ENCODE results near the gene PSME1.
A peak's percentile ranks its signal among the peaks of the same experiment; 100 is the strongest.
"Not testable (repeated sequence)": the region's sequence is repeated elsewhere in the genome, so short reads cannot be mapped to it uniquely, and the experiment has no call there.

Gene PSME1

DNA sequence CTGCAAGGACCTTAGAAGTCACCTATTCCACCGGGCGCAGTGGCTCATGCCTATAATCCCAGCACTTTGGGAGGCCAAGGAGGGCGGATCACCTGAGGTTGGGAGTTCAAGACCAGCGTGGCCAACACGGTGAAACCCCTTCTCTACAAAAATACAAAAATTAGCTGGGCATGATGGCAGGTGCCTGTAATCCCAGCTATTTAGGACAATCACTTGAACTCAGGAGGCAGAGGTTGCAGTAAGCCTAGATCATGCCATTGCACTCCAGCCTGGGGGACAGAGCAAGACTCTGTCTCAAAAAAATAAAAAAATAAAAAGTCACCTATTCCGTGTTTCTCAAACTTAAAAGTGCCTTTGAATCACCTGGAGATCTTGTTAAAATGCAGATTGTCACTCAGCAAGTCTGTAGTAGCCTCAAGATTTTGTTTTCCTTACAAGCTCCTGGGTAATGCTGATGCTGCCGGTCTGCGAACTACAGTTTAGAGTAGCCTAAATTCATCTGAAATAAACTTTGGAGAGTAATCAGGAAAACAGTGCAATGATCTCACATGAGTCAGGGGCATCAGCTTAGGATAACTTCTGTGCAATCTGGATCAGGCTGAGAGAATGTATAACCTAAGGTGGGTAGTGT, 30.3 kb upstream of the PSME1 start:
- not testable (repeated sequence) for DNase-seq (ENCODE audit: low spot score)

- DNase-seq (ENCODE audit: low spot score): no peak
Measured at GRCh38 chr14:24106672-24107271, 29.2 kb upstream of the PSME1 start.

GRCh38 chr14:24108336-24108874, 27.6 kb upstream of the PSME1 start:
- no peak for DNase-seq (ENCODE audit: low spot score)

DNA sequence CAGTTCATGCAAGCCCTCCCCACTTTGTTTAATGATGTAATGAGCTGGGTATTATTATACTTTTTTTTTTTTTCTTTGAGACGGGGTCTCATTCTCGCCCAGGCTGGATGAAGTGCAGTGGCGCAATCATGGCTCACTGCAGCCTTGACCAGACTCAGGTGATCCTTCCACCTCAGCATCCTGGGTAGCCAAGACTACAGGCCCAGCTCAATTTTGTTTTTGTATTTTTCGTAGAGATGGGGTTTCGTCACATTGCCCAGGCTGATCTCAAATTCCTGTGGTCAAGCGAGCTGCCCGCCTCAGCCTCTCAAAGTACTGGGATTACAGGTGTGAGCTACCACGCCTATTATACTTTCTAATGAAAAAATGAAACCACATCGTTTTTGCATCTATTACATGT, 25.9 kb upstream of the PSME1 start:
- no peak for DNase-seq (ENCODE audit: low spot score)

DNA sequence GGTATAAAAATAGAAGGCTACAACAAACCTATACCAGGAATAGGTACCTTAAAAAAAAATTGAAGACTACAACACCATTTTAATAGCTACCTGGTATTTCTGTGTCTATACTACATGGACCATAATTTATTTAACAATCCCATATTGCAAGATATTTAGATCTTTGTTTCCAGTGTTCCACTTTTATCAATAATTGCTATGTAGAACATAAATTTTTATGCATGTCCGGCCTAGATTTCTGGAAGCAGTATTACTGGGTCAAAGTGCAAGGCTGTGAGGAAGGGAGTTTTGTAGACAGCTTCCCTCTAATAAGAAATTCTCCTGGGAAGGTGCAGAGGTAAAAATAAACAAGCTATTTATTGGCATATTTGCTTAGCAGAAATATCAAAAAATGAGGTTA, 25.5 kb upstream of the PSME1 start:
- no peak for DNase-seq (ENCODE audit: low spot score)

GRCh38 chr14:24113379-24113800, 22.6 kb upstream of the PSME1 start:
- no peak for DNase-seq (ENCODE audit: low spot score)

DNA sequence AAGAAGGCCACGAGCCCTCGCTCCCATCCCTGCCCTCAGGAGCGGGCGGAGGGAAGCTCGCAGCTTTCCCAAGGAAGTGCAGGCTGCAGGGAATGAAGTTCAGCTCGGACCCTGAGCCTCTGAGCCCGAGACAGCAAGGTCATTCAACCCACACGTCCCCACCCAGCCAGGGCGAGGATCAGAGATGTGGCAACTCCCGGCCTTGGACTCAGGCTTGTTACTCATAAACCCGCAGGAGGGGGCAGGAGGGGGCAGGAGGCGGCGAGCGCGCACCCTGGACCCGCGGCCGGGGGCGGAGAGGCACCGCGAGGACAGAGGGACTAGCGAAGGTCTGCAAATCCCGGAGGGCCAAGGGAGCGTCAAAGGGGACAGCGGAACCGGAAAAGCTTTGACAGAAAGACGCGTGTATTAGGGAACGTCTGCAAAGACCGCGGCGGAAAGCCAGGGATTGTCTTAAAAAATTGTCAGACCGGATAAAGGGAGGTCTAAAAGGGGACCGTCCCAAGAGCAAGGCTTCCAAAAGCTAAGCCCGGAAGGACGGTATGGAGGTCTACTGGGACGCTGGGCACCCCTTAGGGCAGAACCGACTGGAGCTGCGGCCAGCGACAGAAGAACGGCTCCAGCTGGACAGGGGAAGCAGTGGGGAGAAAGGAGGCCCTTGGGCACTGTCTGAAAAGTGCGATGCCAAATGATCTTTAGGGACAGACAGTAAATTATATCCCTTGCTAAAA, 22.0 kb upstream of the PSME1 start:
- DNase-seq (ENCODE audit: low spot score): peak; percentile 85

DNA sequence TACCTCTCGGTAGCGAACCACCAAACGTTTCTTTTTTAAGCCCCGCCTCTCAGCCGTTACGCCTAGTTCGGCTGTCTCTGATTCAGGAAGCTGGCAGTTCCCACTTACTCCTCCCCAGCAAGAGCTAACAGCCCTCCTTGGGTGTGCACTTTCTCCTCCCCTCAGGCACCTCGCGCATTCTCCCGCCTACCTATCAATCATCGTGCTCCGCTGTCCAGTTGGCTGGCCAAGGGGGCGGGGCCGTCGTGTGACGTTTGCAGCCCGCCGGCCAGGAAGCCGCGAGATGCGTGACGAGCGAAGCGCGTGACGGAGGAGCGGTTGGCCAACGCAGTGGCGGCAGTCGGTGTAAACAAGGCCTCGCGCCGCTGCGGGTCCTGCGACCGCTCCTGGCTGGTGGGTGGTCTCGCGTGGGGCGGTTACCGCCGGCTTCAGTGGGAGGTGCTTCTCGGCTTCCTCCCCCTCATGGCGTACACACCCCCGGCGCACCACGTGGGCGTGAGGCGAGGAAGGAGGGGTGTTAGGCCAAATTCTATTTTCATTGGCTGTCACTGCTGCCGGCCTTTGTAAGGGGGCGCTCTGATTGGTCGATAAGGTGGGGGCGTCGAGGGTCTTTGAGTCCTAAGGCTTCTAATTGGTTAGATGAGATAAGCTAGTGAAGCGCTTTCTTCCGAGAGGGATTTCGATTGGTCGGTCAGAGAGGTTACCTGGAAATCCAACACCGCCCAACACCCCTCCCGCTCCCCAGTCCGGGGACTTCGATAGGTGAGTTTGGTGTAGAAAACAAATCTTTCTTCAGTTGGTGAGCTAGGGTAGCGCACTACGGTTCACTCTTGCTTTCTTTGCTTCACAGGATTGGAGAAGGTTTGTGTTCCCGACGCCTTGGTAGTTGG, 21.2 kb upstream of the PSME1 start, which contains the start of the genes DCAF11 and NRL:
Gene DCAF11, plus strand, starts transcription at position 246 of the 890 bp plus-strand sequence. CDS start 818 bp downstream, outside the sequence.
Gene NRL, minus strand, starts transcription at position 418 of the 890 bp plus-strand sequence. CDS start 32,101 bp downstream, outside the sequence.
- DNase-seq (ENCODE audit: low spot score): peak; percentile 95

- no peak for DNase-seq (ENCODE audit: low spot score)
Measured at GRCh38 chr14:24115422-24116127, 20.4 kb upstream of the PSME1 start.

GRCh38 chr14:24116128-24116814, 19.7 kb upstream of the PSME1 start:
- no peak for DNase-seq (ENCODE audit: low spot score)

DNA sequence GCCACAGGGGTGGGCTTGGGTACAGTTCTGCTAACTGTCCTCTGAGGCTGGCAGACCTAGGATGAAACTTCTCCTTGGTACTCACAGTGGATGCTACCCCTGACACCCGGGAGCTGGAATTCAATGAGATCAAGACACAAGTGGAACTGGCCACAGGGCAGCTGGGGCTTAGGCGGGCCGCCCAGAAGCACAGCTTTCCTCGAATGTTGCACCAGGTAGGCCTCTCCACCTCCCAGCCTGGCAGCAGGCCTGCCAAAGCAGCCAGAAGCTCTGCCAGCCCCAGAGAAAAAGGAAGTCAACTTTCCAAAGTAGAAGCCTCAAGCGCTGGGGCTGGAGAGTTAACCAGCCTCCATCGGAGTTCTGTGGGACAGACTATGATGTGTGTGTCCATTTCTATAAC, 18.8 kb upstream of the PSME1 start:
- DNase-seq (ENCODE audit: low spot score): no peak

DNA sequence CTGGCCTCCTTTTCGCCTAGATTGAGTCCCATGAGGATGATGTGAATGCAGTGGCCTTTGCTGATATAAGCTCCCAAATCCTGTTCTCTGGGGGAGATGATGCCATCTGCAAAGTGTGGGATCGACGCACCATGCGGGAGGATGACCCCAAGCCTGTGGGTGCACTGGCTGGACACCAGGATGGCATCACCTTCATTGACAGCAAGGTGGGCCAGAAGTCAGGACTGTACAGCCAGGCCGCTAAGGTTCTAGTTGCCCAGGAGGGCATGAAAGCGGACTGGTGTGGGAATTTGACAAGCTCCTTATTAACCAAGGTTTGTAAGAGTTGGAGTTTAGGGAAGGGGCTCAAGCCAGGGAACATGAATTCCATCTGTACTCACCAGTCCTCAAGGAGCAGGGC, 16.3 kb upstream of the PSME1 start:
- no peak for DNase-seq (ENCODE audit: low spot score)

DNA sequence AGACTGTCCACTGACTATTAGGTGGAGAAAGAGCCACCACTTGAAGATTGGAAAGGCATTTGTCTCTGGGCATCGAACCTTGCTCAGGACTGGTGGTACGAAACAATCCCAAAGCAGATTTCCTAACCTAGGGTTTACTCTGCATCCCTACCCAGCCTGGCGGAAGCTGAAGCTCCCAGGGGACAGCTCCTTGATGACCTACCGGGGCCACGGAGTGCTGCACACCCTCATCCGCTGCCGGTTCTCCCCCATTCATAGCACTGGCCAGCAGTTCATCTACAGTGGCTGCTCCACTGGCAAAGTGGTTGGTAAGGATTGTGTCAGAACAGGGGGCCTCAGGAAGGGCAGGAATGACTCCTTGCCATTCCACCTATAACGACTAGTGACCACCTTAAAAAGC, 14.8 kb upstream of the PSME1 start:
- DNase-seq (ENCODE audit: low spot score): no peak

DNA sequence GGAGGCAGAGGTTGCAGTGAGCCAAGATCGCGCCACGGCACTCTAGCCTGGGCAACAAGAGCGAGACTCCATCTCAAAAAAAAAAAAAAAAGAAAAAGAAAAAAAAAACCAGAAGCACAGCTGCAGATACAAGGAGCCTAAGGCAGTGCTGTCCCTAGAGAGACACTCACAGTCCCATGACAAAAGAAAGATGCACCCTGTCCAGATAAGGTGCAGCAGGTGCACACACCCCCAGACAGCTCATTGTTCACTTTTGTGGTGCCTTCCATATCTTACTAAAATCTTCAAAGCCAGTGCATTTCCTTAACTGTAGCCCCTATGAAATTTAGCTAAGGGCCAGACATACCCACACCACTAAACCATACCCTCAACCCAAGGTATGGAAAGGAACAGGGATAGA, 13.6 kb upstream of the PSME1 start:
- DNase-seq (ENCODE audit: low spot score): no peak

DNA sequence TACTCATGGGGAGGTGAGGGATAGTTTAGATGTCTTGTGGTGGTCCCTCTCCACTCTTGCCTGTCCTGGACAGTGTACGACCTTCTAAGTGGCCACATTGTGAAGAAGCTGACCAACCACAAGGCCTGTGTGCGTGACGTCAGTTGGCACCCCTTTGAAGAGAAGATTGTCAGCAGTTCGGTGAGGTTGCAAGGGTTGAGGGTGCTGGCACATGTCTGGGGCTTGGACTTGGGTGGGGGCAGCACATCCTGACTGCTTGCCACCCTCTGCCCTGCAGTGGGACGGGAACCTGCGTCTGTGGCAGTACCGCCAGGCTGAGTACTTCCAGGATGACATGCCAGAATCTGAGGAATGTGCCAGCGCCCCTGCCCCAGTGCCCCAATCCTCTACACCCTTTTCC, 13.1 kb upstream of the PSME1 start:
- no peak for DNase-seq (ENCODE audit: low spot score)

- no peak for DNase-seq (ENCODE audit: low spot score)
Measured at GRCh38 chr14:24123424-24124417, 12.3 kb upstream of the PSME1 start.

- no peak for DNase-seq (ENCODE audit: low spot score)
Measured at GRCh38 chr14:24126939-24127338, 9.1 kb upstream of the PSME1 start.

DNA sequence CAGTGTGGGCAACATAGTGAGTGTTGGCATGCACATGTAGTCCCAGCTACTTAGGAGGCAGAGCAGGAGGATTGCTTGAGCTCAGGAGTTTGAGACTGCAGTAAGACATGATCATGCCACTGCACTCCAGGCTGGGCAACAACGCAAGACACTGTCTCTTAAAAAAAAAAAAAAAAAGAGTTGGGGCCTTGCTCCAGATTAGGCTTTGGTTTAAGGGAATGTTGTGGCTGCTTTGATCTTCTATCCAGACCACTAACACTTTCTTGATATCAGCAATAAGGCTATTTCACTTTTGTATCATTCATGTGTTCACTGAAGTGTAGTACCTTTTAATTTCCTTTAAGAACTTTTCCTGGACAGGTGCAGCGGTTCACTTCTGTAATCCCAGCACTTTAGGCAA, 8.3 kb upstream of the PSME1 start:
- DNase-seq (ENCODE audit: low spot score): no peak

- DNase-seq (ENCODE audit: low spot score): no peak
Measured at GRCh38 chr14:24129410-24129998, 6.5 kb upstream of the PSME1 start.
